HG03432 (cell line): ENCODE results near the gene CCNL2.
"Not testable (repeated sequence)": the region's sequence is repeated elsewhere in the genome, so short reads cannot be mapped to it uniquely, and the experiment has no call there.

Experiments used
- ATAC-seq: cut with Tn5 transposase; IDR thresholded peaks from one replicate; pipeline ENCODE4 v1.9.1; 2021; ENCODE audit warnings: mild to moderate bottlenecking, moderate library complexity; ENCODE audit not compliant: unreplicated experiment

The CCNL2 gene

DNA sequence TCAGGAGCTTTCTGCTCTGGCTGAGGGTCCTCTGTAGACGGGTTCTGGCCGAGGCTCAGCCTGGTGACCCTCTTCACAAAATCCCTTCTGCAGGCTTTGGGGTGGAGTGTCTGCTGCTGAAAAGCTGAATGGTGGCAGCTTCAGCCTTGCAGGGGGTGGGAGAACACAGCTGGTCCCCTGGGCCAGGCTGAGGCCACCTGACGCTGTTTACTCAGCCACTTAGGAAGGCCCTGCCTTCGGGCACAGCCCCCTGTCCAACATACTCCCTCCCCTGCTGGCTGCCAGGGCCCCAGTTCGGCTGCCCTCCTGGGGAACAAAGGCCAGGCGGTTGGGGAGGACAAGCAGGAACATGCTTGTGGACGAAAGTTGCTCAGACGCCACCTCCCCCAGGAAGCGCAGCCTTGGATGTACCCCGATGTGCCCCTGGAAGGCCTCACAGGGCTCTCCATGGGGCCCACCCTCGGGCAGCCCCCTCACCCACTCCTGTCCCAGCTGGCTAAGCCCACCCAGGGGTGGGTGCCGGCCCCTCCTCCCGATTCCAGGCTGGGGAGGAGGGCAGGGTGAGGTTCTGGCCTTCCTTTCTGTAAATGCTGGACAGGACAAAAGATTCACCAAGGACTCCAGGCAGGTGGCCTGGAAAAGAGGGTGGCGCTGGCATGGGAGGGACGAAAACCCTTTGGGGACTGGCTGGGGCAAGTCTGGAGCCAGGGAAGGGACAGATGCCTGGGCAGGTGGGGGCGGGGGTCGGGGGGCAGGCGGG is 22.2 kb upstream of the CCNL2 start, which contains the start of gene ANKRD65:
TSS of gene ANKRD65 (minus strand) at position 130 of the 760 bp plus-strand sequence. CDS start 271 bp downstream, outside the sequence.
- ATAC-seq, result no peak

DNA sequence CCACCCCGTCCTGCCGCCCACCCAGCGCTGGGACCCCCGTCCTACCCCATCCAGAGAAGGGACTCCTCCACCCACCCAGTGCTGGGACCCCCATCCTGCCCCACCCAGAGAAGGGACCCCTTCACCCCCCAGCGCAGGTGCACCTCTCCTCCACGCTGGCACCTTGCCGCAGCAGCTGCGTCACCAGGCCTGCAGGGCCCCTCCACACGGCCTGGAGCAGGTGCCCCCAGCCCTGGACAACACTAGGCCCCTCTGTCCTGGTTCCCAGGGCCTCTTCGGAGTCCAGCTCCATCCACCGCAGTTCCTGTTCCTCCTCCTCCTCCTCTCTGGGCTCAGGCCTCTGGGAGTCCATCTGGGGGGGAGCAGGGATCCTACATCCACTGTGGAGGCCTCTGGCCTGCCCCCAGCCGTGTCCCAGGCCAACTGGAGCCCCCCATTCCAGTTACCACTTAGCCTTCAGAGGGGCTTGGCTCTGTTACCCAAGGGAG is 21.6 kb upstream of the CCNL2 start:
- ATAC-seq, result no peak

DNA sequence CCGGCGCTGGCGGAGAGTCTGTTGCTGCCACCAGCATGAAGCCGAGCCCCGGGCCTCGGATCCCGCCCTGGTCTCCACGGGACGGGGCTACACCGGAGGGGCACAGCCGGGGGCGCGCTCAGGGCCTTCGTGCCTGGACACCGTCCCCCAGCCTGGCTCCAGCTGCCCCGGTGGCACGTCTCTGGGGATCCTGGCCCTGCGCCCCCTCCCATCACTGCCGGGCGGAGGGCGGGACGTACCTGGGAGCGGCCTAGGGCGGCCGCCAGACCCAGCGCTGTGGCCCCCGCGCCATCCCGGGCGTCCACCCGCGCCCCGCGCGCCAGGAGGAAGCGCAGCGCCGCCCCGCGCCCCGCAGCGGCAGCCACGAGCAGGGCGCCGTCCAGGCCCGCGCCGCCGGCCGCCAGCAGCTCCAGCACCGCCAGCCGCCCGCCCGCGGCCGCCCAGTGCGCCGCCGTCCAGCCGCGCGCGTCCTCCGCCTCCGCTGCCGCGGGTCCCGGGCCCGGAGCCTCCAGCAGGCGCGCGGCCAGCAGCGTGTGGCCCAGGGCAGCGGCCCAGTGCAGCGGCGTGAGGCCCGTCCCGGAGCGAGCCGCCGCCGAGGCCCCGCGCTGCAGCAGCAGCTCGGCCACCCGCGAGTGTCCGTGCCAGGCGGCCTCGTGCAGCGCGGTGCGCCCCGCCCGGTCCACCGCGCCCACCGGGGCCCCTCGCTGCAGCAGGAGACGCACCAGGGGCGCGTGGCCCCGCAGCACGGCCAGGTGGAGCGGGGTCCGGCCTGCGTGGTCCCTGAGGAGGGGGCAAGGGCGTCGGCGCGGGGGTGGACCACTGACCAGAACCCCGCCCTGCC is 20.9 kb upstream of the CCNL2 start:
- ATAC-seq, result no peak

DNA sequence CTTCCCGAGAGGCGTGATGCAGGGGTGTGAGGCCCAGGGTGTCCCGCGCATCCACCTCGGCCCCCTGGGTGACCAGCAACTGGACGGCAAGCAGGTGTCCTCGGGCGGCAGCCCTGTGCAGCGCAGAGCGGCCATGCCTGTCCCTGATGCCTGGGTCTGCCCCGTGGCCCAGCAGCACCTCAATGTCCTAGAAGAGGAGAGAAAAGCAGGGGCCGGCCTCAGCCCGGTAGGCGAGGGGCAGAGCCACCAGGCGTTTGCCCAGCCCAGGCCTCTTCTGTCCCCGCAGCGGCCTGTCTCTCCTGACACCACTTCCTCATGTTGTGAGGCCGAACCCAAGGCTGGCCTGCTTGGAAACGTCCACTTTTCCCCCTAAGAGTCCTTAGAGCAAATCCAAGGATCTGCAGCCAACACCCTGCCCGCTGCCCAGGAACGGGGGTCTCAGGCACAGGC is 20.3 kb upstream of the CCNL2 start:
- ATAC-seq, result no peak

DNA sequence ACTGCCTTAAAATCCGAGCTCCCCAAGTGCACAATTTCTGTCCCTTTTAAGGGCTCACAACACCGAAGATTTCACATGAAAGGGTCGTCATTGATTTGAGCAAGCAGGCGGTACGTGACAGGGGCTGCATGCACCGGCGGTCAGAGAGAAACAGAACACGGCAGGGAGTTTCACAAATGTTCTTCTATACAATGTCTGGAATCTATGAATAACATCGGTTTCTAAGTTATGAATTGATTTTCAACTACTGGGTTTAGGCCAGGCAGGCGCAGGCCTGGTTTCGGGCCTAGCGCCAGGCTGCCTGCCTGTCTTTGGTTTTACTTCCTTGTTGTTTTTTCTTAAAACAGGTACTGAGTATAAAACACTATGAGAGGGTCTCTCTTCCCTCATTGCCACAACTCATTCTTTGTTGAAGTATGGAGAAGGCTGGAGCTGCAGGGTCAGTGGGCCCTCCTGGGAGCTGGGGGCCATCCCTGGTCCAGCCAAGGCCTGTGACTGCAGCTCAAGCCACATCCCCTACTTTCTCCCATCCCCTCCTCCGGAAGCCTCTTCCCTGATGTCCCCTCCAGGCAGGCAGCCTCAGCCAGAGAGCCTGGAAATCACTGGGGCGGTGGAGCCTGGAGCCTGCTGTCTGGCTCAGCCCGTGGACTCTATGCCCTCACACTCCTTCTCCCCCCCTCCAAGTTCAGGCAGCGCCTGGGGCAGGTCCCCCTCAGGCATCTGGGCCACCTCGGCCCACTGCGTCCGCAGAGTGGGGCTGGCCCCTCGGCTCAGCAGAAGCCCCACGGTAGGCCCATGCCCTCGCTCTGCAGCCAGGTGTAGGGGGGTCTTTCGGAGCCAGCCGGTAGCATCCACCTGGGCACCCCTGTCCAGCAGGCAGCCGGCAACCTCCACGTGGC is 19.6 kb upstream of the CCNL2 start:
- ATAC-seq, result no peak

DNA sequence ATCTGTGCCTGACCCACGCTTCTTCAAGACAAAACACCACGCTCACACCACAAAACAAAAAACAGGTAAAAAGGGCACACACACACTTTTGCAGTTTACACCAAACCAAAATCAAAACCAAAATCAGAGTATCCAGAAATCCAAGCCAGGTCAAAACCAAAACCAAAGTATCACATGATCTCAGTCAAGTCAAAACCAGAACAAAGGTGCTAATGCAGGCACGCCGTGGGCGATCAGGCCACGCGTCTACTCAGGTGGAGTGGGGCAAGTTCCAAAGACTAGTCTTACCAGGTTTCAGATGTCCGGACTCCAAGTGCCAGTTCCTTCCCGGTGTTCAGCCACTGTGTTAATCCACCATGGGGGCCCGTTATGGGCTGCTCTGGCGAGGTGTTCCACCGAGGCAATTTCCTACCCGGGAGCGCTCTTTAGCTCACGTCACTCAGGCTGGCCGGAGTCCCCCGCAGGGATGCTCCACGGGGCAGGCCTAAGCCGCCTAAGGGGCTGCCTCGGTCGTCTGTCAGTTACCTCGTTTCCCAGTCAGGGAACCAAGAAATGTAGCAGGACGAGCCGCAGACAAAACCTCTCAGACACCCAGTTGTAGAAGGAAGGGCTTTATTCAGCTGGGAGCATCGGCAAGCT is 18.8 kb upstream of the CCNL2 start:
- not testable (repeated sequence) for ATAC-seq

DNA sequence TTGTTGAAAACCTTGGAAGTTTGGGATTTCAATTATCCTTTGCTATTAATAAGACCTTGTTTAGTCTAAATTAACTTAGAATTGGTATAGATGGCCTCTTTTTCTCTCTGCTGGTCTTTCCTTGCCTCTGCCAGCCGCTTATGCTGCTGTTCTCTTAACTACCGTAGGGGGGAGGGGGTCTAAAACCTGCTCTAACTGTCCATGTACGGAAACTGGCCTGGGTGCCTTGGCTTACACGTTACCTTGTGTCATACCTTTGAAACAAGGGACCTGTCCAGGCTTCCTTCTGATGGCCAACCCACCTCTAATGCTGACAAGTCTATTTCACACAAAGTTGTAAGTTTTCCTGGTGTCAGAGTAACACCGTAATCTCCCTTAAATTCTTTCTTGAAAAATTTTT is 18.3 kb upstream of the CCNL2 start:
- not testable (repeated sequence) for ATAC-seq

DNA sequence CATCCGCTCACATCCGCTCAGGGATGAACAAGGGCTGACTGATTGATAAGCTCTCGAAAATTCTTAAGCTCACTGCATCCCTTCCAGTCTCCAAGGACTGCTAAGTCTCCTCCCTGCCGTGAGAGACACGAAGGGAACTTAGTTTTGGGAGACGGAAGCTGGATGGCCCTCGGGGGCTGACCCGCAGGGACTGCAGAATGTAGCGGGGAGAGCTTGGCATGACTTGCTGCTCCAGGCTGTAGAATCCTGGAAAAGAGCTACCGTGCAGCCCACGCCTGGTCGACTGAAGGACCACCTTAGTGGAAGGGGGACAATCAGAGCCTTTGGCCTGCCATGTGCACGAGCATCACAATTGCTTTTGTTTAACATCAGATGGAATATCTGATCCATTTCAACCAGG is 16.6 kb upstream of the CCNL2 start:
- no peak for ATAC-seq

DNA sequence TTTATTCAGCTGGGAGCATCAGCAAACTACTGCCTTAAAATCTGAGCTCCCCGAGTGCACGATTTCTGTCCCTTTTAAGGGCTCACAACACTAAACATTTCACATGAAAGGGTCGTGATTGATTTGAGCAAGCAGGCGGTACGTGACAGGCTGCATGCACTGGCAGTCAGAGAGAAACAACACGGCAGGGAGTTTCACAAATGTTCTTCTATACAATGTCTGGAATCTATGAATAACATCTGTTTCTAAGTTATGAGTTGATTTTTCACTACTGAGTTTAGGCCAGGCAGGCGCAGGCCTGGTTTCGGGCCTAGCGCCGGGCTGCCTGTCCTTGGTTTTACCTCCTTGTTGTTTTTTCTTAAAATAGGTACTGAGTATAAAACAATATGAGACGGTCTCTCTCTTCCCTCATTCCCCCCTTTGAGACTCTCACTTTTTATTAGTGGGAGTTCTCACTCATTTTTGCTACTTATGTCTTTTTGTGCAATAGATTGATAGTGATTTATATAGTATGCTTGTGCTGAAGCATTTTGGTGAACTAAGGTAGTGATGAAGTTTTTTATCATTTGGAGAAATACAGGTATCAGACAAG is 13.3 kb upstream of the CCNL2 start:
- not testable (repeated sequence) for ATAC-seq

DNA sequence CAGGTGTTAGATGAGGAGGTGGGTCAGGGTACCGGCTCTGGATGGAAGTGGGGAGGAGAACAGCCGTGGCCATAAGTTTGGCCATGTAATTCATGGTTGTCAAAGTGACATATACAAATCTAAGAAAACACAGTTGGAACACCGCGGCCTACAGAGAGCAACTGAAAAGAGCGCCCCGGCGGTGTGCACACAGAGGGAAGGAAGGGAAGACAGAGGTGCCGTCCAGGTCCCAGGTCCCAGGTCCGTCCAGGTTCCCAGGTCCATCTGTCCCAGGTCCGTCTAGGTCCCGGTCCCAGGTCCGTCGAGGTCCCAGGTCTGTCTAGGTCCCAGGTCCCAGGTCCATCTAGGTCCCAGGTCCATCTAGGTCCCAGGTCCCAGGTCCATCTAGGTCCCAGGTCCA is 12.5 kb upstream of the CCNL2 start:
- no peak for ATAC-seq

DNA sequence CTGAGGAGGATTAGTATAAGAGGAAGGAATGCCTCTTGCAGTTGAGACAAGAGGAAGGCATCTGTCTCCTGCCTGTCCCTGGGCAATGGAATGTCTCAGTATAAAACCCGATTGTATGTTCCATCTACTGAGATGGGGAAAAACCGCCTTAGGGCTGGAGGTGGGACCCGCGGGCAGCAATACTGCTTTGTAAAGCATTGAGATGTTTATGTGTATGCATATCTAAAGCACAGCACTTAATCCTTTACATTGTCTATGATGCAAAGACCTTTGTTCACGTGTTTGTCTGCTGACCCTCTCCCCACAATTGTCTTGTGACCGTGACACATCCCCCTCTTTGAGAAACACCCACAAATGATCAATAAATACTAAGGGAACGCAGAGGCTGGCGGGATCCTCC is 11.1 kb upstream of the CCNL2 start:
- not testable (repeated sequence) for ATAC-seq

DNA sequence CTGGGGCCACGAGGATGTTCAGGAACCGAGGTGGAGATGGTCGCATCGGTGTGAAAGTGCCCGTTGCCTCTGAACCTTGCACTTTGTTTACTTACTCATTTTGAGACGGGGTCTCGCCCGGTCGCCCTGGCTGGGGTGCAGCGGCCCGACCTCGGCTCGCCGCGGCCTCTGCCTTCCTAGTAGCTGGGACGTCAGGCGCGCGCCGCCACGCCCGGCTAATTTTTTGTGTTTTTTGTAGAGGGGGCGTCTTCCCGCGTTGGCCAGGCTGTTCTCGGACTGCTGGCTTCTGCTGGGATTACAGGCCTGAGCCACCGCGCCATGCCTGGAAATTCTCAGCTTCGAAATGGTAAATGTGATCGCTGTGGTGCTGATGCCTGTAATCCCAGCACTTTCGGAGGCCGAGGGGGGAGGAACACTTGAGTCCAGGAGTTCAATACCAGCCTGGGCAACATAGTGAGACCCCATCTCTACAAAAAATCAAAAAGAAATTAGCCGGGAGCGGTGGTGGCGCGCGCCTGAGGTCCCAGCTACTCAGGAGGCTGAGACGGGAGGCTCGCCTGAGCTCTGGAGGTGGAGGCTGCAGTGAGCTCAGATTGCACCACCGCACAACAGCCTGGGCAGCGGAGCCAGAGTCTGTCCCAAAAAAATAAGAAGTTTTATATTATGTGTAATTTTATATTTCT is 8.6 kb upstream of the CCNL2 start:
- ATAC-seq, result peak; percentile 32

DNA sequence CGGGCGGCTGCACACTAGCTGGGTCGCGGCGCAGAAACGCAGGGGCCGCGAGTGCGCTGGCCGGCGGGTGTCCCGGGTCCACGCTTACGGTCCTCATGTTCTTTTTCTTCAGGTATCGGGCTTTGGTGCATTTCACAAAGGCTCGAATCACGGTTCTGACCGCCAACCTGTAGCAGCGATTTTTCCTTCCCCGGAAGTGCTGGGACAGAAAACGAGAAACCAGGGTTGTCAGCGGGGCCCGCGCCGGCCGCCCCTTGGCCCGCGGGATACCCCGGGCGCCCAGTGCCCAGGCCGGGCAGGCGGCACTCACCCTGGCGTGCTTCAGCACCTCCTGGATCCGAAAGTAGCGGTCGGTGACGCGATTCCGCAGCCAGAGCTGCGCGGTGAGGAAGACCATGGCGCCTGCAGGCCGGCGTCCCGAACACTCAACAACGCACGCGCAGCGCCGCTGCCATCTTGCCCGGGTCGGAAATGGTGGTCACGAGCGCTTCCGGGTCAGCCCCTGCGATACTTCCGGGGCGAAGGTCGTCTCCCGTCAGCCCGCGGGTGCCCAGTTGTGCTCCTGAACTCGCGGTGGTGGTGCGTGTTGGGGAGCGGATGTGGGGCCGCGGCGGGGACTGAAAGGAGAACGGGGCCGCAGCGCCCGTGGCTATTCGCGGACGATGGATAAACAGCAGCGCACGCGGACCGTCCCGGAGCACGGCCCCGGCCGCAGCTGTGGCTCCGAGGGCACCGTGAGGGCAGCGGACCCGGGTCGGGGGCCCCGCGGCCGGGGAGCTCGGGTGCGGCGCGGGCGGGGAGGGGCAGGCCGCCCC is 7.9 kb upstream of the CCNL2 start, which contains the start of gene MRPL20:
TSS of gene MRPL20 (minus strand) at position 473 of the 815 bp plus-strand sequence. CDS start at position 397, 76 bp downstream.
- ATAC-seq, result peak; percentile 89

DNA sequence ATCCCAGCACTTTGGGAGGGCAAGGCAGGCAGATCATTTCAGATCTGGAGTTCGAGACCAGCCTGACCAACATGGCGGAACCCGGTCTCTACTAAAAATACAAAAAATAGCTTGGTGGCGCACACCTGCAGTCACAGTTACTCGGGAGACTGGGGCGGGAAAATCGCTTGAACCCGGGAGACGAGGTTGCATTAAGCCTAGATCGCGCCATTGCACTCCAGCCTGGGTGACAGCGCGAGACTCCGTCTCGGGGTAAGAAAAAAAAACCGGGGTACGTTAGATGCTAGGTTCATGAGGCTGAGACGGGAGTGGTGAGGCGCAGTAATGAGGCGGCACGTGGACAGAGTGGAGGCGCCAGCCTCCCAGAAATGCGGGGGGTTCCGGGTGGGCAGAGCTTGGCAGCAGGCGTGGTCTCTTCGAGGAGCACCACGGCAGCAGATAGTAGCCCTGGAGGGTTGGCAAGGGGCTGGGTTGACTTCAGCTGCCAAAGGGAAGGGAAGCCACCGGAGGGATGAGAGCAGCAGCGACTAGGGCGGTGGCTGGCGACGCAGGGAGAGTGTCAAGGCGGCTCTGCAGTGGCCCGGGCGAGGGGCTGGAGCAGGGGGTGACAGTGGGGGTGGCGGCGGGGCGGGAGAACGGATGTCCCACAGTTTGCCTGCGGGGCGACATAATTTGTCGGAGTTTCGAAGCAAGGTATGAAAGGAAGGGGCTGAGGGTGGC is 7.1 kb upstream of the CCNL2 start:
- ATAC-seq, result no peak

DNA sequence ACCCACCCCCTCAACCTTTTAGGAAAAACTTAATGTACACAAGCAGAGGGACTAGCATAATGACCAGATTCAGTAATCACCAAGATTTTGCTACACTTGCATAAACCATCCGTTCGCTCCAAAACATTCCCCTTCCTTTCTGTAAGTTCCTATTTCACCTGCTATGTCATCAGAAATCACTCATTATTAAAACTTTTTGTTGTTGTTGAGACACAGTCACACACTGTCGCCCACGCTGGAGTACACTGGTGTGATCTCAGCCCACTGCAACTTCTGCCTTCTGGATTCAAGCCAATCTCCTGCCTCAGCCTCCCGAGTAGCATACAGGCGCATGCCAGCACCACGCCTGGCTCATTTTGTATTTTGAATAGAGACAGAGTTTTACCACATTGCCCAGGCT is 4.5 kb upstream of the CCNL2 start:
- ATAC-seq, result no peak

DNA sequence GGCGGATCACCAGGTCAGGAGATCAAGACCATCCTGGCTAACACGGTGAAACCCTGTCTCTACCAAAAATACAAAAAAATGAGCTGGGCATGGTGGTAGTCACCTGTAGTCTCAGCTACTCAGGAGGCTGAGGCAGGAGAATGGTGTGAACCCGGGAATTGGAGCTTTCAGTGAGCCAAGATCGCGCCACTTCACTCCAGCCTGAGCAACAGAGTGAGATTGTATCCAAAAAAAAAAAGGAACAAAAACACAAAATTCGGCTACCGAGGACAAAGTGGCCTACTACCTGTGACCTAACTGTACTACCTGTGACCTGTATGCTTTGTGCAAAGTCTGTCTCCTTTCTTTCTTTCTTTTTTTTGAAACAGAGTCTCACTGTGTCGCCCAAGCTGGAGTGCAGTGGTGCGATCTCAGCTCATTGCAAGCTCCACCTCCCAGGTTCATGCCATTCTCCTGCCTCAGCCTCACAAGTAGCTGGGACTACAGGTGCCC is 3.8 kb upstream of the CCNL2 start:
- not testable (repeated sequence) for ATAC-seq

DNA sequence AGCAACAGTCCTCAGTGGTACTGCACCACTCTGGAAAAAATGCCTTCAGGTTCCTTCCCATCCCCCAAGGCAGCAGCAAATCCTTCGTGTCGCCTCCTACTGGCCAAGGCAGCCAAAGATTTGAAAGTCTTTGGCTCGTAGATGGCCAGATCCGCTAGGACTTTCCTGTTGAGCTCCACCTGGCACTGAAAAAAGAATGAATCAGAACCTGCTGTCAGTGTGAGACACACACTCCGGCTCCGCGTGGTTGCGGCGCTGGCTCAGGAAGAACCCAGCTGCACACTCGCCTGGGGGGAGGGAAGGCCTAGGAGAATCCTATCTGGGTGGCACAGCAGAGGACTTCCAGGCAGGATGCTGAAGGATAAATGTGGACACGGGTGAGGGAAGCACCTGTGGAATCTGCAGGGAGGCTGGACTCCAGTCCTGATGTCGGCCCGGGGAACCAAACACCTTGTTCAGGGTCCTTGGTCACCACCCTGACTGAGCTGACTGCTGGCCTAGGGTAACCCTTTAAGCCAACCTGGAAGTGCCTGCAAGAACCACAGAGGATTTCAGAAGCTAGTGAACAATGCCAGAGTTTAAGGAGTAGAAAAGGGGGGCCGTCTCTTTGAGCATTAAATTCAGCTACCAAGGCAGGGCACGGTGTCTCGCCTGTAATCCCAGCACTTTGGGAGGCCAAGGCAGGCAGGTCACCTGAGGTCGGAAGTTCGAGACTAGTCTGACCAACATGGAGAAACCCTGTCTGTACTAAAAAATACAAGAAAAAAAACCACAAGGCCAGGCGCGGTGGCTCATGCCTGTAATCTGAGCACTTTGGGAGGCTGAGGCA is 3.2 kb upstream of the CCNL2 start:
- ATAC-seq, result no peak
